ENCODE results near the gene ARFRP1. TPM values are rescaled to one million over a fixed set of nuclear protein-coding genes. Genes with fewer than 3 reads are reported as not detected.

The ARFRP1 gene
- total and polyA plus RNA-seq, 2 donors, result 39.2 to 94.0 TPM

DNA sequence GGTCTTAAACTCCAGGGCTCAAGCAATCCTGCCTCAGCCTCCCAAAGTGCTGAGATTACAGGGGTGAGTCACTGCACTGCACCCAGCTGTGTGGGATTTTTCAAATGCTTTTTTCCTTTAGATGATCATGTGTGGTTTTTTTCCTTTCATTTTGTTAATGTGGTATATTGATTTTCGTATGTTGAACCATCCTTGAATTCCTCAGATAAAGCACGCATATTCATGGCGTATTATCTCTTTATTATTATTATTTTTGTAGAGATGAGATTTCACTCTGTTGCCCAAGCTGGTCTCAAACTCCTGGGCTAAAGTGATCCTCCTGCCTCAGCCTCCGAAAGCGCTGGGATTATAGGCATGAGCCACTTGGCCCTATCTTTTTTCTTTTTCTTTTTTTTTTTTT lies 7.1 kb upstream of the ARFRP1 start:
- peaks cover 39 to 65% of the 10 kb centered on the region in 2 donors for H3K36me3 ChIP-seq (ENCODE audit: control insufficient read depth in 2 of 2, insufficient read depth in 2 of 2, low read length in 1 of 2)
- H3K4me1 ChIP-seq (ENCODE audit: control insufficient read depth in 2 of 2, insufficient read depth in 2 of 2, low read length in 2 of 2), result peaks cover 0 to 3% of the 10 kb centered on the region in 2 donors
- H3K27me3 ChIP-seq (ENCODE audit: control insufficient read depth in 2 of 2, insufficient read depth in 1 of 2, low read length in 1 of 2), result no peaks in the 10 kb centered on the region
- DNase-seq (ENCODE audit: low read depth in 6 of 9, low spot score in 9 of 9), result no peak
- H3K9me3 ChIP-seq (ENCODE audit: control insufficient read depth in 2 of 2, insufficient read depth in 1 of 2, low read length in 1 of 2), result peaks cover 4 to 29% of the 10 kb centered on the region in 2 donors
- no peak overlapping the region for H3K4me3 ChIP-seq (ENCODE audit: low read length in 2 of 2)
- H3K27ac ChIP-seq (ENCODE audit: low read depth in 1 of 2, low read length in 1 of 2), result no peak overlapping the region
- WGBS, result 99% methylated on average over 5 of the region's 5 CpGs

GRCh38 chr20:63712191-63712590 lies 4.4 kb upstream of the ARFRP1 start:
- WGBS, result 97% methylated on average over 1 of the region's 1 CpG
- peaks cover 2 to 19% of the 10 kb centered on the region in 2 donors for H3K9me3 ChIP-seq (ENCODE audit: control insufficient read depth in 2 of 2, insufficient read depth in 1 of 2, low read length in 1 of 2)
- no peak overlapping the region for H3K27ac ChIP-seq (ENCODE audit: low read depth in 1 of 2, low read length in 1 of 2)
- no peak for DNase-seq (ENCODE audit: low read depth in 6 of 9, low spot score in 9 of 9)
- peaks cover 12% of the 10 kb centered on the region in 2 donors for H3K4me1 ChIP-seq (ENCODE audit: control insufficient read depth in 2 of 2, insufficient read depth in 2 of 2, low read length in 2 of 2)
- peaks cover 27 to 55% of the 10 kb centered on the region in 2 donors for H3K36me3 ChIP-seq (ENCODE audit: control insufficient read depth in 2 of 2, insufficient read depth in 2 of 2, low read length in 1 of 2)
- H3K27me3 ChIP-seq (ENCODE audit: control insufficient read depth in 2 of 2, insufficient read depth in 1 of 2, low read length in 1 of 2), result no peaks in the 10 kb centered on the region
- no peak overlapping the region for H3K4me3 ChIP-seq (ENCODE audit: low read length in 2 of 2)

DNA sequence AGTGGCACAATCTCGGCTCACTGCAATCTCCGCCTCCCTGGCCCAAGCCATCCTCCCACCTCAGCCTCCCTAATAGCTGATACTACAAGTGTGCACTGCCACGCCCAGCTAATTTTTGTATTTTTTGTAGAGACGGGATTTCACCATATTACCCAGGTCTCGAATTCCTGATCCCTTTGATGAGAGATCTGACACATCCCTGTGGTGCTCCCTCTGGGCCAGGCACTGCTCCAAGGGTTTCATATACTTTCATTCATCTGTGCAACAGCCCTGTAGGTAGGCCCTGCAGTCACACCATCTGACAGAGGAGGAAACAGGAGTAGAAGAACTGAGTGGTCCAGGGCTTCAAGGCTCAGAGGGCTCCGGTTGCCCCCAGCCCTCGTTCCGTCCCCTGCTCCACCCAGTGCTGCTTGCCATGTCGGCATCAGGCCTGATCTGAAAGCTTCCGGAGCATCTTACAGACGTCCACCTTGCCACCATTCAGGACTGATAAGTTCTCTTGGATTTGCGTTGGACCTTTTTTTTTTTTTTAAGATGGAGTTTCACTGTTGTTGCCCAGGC lies 3.4 kb upstream of the ARFRP1 start:
- no peak for DNase-seq (ENCODE audit: low read depth in 6 of 9, low spot score in 9 of 9)
- Histone ChIP-seq H3K9me3 (ENCODE audit: control insufficient read depth in 2 of 2, insufficient read depth in 1 of 2, low read length in 1 of 2) (peaks cover 2 to 19% of the 10 kb centered on the region in 2 donors), H3K36me3 (ENCODE audit: control insufficient read depth in 2 of 2, insufficient read depth in 2 of 2, low read length in 1 of 2) (peaks cover 30 to 52% of the 10 kb centered on the region in 2 donors), H3K27ac (ENCODE audit: low read depth in 1 of 2, low read length in 1 of 2) (no peak overlapping the region), H3K27me3 (ENCODE audit: control insufficient read depth in 2 of 2, insufficient read depth in 1 of 2, low read length in 1 of 2) (no peaks in the 10 kb centered on the region), H3K4me1 (ENCODE audit: control insufficient read depth in 2 of 2, insufficient read depth in 2 of 2, low read length in 2 of 2) (peaks cover 19 to 20% of the 10 kb centered on the region in 2 donors), H3K4me3 (ENCODE audit: low read length in 2 of 2) (no peak overlapping the region)
- 93% methylated on average over 12 of the region's 12 CpGs for WGBS

GRCh38 chr20:63709149-63709527 lies 1.4 kb upstream of the ARFRP1 start:
- Histone ChIP-seq H3K36me3 (ENCODE audit: control insufficient read depth in 2 of 2, insufficient read depth in 2 of 2, low read length in 1 of 2) (peaks cover 39 to 56% of the 10 kb centered on the region in 2 donors), H3K9me3 (ENCODE audit: control insufficient read depth in 2 of 2, insufficient read depth in 1 of 2, low read length in 1 of 2) (peaks cover 0 to 3% of the 10 kb centered on the region in 2 donors), H3K4me3 (ENCODE audit: low read length in 2 of 2) (peak overlapping the region in 1 of 2 donors; percentile 64), H3K27ac (ENCODE audit: low read depth in 1 of 2, low read length in 1 of 2) (no peak overlapping the region), H3K4me1 (ENCODE audit: control insufficient read depth in 2 of 2, insufficient read depth in 2 of 2, low read length in 2 of 2) (peaks cover 20 to 23% of the 10 kb centered on the region in 2 donors), H3K27me3 (ENCODE audit: control insufficient read depth in 2 of 2, insufficient read depth in 1 of 2, low read length in 1 of 2) (no peaks in the 10 kb centered on the region)
- 96% methylated on average over 17 of the region's 17 CpGs for WGBS
- no peak for DNase-seq (ENCODE audit: low read depth in 6 of 9, low spot score in 9 of 9)

DNA sequence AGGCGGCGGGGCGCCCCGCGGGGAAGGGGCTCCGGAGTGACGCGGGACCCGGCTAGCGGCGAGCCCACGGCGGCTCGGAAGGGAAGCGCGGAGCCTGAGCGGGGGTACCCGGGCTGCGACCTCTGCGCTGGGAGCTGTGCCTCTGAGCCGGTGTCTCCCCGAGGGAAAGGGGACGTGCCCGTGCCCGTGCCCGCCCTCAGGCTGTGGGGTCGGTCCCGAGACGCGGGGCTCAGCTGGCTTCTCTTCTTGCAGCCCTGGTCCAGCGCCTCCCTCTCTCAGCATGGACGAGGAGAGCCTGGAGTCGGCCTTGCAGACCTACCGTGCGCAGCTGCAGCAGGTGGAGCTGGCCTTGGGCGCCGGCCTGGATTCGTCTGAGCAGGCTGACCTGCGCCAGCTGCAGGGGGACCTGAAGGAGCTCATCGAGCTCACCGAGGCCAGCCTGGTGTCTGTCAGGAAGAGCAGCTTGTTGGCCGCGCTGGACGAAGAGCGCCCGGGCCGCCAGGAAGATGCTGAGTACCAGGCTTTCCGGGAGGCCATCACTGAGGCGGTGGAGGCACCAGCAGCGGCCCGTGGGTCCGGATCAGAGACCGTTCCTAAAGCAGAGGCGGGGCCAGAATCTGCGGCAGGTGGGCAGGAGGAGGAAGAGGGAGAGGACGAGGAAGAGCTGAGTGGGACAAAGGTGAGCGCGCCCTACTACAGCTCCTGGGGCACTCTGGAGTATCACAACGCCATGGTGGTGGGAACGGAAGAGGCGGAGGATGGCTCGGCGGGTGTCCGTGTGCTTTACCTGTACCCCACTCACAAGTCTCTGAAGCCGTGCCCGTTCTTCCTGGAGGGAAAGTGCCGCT lies 749 bp upstream of the ARFRP1 start:
- peak in 1 of 9 donors; percentile 28 for DNase-seq (ENCODE audit: low read depth in 6 of 9, low spot score in 9 of 9)

GRCh38 chr20:63706852-63707557 lies 771 bp downstream of the ARFRP1 start:
- H3K9me3 ChIP-seq (ENCODE audit: control insufficient read depth in 2 of 2, insufficient read depth in 1 of 2, low read length in 1 of 2), result no peaks in the 10 kb centered on the region
- no peaks in the 10 kb centered on the region for H3K27me3 ChIP-seq (ENCODE audit: control insufficient read depth in 2 of 2, insufficient read depth in 1 of 2, low read length in 1 of 2)
- H3K4me3 ChIP-seq (ENCODE audit: low read length in 2 of 2), result peak overlapping the region; percentile 64 to 96
- WGBS, result 3% methylated on average over 56 of the region's 56 CpGs
- peak overlapping the region; percentile 87 to 93 for H3K27ac ChIP-seq (ENCODE audit: low read depth in 1 of 2, low read length in 1 of 2)
- peaks cover 47 to 51% of the 10 kb centered on the region in 2 donors for H3K36me3 ChIP-seq (ENCODE audit: control insufficient read depth in 2 of 2, insufficient read depth in 2 of 2, low read length in 1 of 2)
- peaks cover 20 to 25% of the 10 kb centered on the region in 2 donors for H3K4me1 ChIP-seq (ENCODE audit: control insufficient read depth in 2 of 2, insufficient read depth in 2 of 2, low read length in 2 of 2)
- peak in 6 of 9 donors; percentile 37 to 78 (median 58) for DNase-seq (ENCODE audit: low read depth in 6 of 9, low spot score in 9 of 9)

More for the DNA sequence above, 749 bp upstream of the ARFRP1 start:
- H3K27ac ChIP-seq (ENCODE audit: low read depth in 1 of 2, low read length in 1 of 2), result peak overlapping the region; percentile 26 to 89
- H3K9me3 ChIP-seq (ENCODE audit: control insufficient read depth in 2 of 2, insufficient read depth in 1 of 2, low read length in 1 of 2), result no peaks in the 10 kb centered on the region
- H3K4me1 ChIP-seq (ENCODE audit: control insufficient read depth in 2 of 2, insufficient read depth in 2 of 2, low read length in 2 of 2), result peaks cover 20 to 23% of the 10 kb centered on the region in 2 donors
- H3K27me3 ChIP-seq (ENCODE audit: control insufficient read depth in 2 of 2, insufficient read depth in 1 of 2, low read length in 1 of 2), result no peaks in the 10 kb centered on the region
- WGBS, result 32% methylated on average over 66 of the region's 67 CpGs
- H3K4me3 ChIP-seq (ENCODE audit: low read length in 2 of 2), result peak overlapping the region; percentile 64 to 96
- peaks cover 44 to 59% of the 10 kb centered on the region in 2 donors for H3K36me3 ChIP-seq (ENCODE audit: control insufficient read depth in 2 of 2, insufficient read depth in 2 of 2, low read length in 1 of 2)

DNA sequence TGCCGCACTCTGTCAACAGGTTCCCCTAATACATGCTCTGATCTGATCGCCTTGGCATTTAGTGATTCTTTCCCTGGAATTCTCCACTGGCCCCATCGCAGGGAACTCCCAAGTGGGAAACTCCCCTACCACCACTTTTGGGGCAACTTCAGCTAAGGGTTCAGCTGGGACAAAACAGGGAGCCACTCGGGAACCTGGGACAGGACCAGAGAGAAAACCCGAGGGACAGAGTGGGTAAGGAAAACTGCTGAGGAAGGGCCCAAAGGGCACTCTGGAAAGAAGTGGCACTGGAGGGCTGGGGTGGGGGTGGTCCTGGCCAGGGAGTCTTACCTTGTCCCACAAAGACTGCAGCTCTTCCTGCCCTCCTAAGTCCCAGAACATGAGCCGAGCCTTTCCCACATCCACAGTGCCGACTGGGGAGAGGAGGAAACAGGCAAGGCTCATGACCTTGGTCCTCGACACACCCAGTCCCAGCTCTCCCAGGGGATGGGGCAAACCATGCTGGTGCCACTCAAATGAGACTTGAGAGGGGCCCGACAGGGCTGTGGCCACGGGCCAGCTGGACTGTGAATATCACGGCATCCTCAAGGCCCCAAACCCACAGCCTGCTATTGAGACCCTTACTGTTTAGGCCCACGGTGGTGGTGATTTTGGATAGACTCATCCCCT lies 1.6 kb downstream of the ARFRP1 start:
- DNase-seq (ENCODE audit: low read depth in 6 of 9, low spot score in 9 of 9), result no peak
- Histone ChIP-seq H3K36me3 (ENCODE audit: control insufficient read depth in 2 of 2, insufficient read depth in 2 of 2, low read length in 1 of 2) (peaks cover 43% of the 10 kb centered on the region in 2 donors), H3K9me3 (ENCODE audit: control insufficient read depth in 2 of 2, insufficient read depth in 1 of 2, low read length in 1 of 2) (no peaks in the 10 kb centered on the region), H3K27ac (ENCODE audit: low read depth in 1 of 2, low read length in 1 of 2) (no peak overlapping the region), H3K4me1 (ENCODE audit: control insufficient read depth in 2 of 2, insufficient read depth in 2 of 2, low read length in 2 of 2) (peaks cover 20 to 25% of the 10 kb centered on the region in 2 donors), H3K4me3 (ENCODE audit: low read length in 2 of 2) (peak overlapping the region in 1 of 2 donors; percentile 96), H3K27me3 (ENCODE audit: control insufficient read depth in 2 of 2, insufficient read depth in 1 of 2, low read length in 1 of 2) (no peaks in the 10 kb centered on the region)
- WGBS, result 92% methylated on average over 12 of the region's 12 CpGs

GRCh38 chr20:63705232-63706026 lies 2.3 kb downstream of the ARFRP1 start:
- H3K4me1 ChIP-seq (ENCODE audit: control insufficient read depth in 2 of 2, insufficient read depth in 2 of 2, low read length in 2 of 2), result peaks cover 20 to 25% of the 10 kb centered on the region in 2 donors
- H3K27ac ChIP-seq (ENCODE audit: low read depth in 1 of 2, low read length in 1 of 2), result no peak overlapping the region
- 97% methylated on average over 8 of the region's 8 CpGs for WGBS
- no peak for DNase-seq (ENCODE audit: low read depth in 6 of 9, low spot score in 9 of 9)
- H3K36me3 ChIP-seq (ENCODE audit: control insufficient read depth in 2 of 2, insufficient read depth in 2 of 2, low read length in 1 of 2), result peaks cover 40 to 41% of the 10 kb centered on the region in 2 donors
- H3K27me3 ChIP-seq (ENCODE audit: control insufficient read depth in 2 of 2, insufficient read depth in 1 of 2, low read length in 1 of 2), result no peaks in the 10 kb centered on the region
- H3K9me3 ChIP-seq (ENCODE audit: control insufficient read depth in 2 of 2, insufficient read depth in 1 of 2, low read length in 1 of 2), result no peaks in the 10 kb centered on the region
- no peak overlapping the region for H3K4me3 ChIP-seq (ENCODE audit: low read length in 2 of 2)
